Astrocyte of the spinal cord (primary cell): ENCODE measurements around the gene HPRT1.

Source experiments
- DNase-seq: peaks from one replicate; pipeline ENCODE4 v3.0.0; 2011; ENCODE audit warnings: low read depth, low spot score
- H3K4me3 ChIP-seq: 2 replicates; pipeline ENCODE4 v1.5.1; 2011; ENCODE audit warnings: low read depth, mild to moderate bottlenecking, low read length, moderate library complexity
- in situ Hi-C: cut with HindIII; loops from 2 replicates; pipeline ENCODE4 v1.10.0; 2017; ENCODE audit warnings: low sequenced_read_pairs
- TF ChIP-seq, protein P1 (sequence below): IDR thresholded peaks from 2 replicates; pipeline ENCODE4 v1.5.1; 2012; ENCODE audit warnings: low read depth, mild to moderate bottlenecking, low read length, inconsistent platforms

The HPRT1 gene

DNA sequence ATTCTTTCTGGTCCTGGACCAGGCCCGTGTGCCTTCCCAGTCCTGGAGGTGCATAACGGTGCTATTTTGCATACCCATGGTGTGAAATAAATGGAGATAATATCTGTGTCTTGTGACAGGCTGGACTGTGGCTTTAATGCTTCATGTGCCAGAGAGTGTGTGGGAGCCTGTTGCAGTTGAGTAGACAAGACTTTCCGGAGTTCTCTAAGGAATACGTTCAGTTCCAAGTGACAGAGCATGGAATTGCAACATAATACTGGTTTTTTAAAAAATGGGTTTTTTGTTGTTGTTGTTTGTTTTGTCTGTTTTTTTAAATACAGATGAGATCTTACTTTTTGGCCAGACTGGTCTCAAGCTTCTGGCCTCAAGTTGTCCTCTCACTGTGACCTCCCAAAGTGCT, 74.0 kb downstream of the HPRT1 start:
- in situ Hi-C loops: no loop called here
- TF ChIP-seq, protein P1, sequence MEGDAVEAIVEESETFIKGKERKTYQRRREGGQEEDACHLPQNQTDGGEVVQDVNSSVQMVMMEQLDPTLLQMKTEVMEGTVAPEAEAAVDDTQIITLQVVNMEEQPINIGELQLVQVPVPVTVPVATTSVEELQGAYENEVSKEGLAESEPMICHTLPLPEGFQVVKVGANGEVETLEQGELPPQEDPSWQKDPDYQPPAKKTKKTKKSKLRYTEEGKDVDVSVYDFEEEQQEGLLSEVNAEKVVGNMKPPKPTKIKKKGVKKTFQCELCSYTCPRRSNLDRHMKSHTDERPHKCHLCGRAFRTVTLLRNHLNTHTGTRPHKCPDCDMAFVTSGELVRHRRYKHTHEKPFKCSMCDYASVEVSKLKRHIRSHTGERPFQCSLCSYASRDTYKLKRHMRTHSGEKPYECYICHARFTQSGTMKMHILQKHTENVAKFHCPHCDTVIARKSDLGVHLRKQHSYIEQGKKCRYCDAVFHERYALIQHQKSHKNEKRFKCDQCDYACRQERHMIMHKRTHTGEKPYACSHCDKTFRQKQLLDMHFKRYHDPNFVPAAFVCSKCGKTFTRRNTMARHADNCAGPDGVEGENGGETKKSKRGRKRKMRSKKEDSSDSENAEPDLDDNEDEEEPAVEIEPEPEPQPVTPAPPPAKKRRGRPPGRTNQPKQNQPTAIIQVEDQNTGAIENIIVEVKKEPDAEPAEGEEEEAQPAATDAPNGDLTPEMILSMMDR: no peak
- no peak for DNase-seq
- H3K4me3 ChIP-seq: no peak overlapping the region

DNA sequence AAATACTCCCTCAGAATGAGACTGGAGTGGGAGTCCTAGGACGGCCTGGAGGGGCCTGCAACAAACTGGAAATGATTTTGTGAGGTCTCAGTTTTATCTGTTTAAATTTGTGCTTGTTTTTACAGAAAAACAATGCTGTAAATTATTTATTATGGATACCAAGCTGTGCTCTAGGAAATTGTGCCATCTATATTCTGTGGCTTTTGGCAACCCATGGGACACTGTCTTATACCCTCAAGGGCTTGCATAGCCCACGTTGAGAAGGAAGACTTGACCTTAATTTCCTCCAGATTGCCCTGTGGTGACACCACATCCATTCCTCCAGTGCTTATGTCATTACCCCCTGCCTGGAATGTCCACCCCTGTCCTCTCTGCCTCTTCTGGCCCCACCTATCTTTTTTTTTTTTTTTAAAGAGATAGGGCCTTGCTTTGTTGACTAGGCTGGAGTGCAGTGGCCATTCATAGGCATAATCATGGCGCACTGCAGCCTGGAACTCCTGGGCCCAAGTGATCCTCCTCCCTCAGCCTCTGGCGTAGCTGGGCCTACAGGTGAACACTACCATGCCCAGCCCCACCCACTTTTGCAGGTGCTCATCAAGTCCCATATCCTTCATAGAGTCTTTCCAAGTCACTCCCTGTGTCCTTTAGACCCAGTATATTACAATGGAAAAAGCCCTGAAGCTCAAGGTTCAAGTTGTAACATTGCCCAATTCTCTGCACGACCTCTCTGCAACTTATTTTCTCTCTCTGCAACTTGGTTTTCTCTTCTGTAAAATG, 77.4 kb downstream of the HPRT1 start:
- no peak overlapping the region for H3K4me3 ChIP-seq
- TF ChIP-seq, protein P1: no peak
- in situ Hi-C loops: no loop called here
- peak; percentile 73 for DNase-seq

DNA sequence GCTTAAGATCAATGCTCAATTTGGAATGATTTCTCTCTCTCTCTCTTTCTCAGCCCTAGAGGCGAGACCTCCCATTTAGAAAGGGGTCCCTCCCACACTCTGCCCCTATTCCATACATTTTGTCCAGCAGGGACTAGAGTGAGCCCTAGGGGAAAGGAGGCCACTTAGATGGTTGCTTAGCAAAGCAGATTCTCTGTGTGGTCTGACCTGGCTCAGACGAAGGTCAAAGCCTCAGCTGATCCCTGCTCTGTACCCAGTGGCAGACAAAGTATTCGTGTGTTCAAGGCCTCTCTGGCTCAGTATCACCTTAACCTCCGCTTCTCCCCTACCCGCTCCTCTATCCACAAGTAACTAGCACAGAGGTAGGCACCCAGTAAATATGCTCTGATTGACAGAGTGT, 78.4 kb downstream of the HPRT1 start:
- in situ Hi-C loops: no loop called here
- TF ChIP-seq, protein P1: no peak
- no peak for DNase-seq
- H3K4me3 ChIP-seq: no peak overlapping the region

DNA sequence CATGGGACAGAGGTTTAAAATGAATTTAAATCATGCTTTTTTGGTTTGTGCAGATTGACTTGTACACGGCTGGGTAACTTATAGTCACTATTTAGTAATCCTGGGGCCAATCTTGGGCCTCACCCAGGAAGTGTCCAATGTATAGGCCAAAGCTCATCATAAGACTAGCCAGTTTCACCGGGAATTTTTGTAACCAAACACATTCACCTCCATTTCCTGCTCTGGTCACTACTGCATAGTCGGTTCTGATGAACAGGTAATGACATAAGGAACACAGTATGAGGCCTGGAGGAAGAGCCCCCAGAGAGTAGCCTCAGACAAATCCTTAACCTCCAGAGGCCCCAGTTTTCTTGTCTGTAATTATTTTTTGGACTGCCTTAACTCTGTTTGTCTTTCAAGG, 81.9 kb downstream of the HPRT1 start:
- TF ChIP-seq, protein P1: no peak
- in situ Hi-C loops: no loop called here
- no peak for DNase-seq
- no peak overlapping the region for H3K4me3 ChIP-seq

GRCh38 chrX:134542485-134542884, 82.5 kb downstream of the HPRT1 start:
- peak; percentile 71 for DNase-seq
- TF ChIP-seq, protein P1: no peak
- no peak overlapping the region for H3K4me3 ChIP-seq
- in situ Hi-C loops: no loop called here

DNA sequence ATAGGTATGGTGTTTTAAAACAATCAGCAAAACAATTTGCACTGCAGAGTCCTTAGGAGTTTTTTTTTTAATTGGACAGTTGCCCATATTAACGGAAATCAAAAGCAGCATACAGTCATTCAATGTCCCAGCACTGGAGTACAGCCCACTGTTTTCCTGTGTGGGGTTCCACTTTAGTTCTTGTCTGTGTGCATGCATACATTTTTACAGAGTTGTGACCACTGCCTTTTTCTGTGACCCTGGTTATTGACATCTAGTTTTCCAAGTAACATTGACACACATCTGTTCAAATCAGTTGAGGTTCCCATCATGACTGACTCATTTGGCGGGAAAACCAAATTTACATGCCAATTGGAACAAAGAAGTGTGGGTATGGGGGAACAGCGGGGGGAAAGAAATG, 83.3 kb downstream of the HPRT1 start:
- peak; percentile 15 for DNase-seq
- in situ Hi-C loops: no loop called here
- TF ChIP-seq, protein P1: no peak
- no peak overlapping the region for H3K4me3 ChIP-seq
